Measurements from ENCODE around the gene PLEKHA7.

PLEKHA7 gene

GRCh38 chr11:16841481-16841880 lies 172.7 kb downstream of the PLEKHA7 start:
- H3K27ac ChIP-seq (ENCODE audit: low read length), result no peak overlapping the region
- no peak overlapping the region for H3K4me3 ChIP-seq (ENCODE audit: low read length in 2 of 2)
- H3K36me3 ChIP-seq (ENCODE audit: control insufficient read depth in 2 of 2, insufficient read depth in 2 of 2, low read length in 2 of 2), result peaks cover 0 to 5% of the 10 kb centered on the region in 2 donors
- H3K9ac ChIP-seq (ENCODE audit: low read length in 2 of 2), result no peak overlapping the region
- no peaks in the 10 kb centered on the region for H3K27me3 ChIP-seq (ENCODE audit: control insufficient read depth in 1 of 2, insufficient read depth in 2 of 2, low read length in 2 of 2)
- no peaks in the 10 kb centered on the region for H3K9me3 ChIP-seq (ENCODE audit: control insufficient read depth in 2 of 2, low read length in 2 of 2)
- H3K4me1 ChIP-seq (ENCODE audit: control insufficient read depth, insufficient read depth, low read length), result no peaks in the 10 kb centered on the region

GRCh38 chr11:16840951-16841350 lies 173.3 kb downstream of the PLEKHA7 start:
- H3K36me3 ChIP-seq (ENCODE audit: control insufficient read depth in 2 of 2, insufficient read depth in 2 of 2, low read length in 2 of 2), result peaks cover 0 to 5% of the 10 kb centered on the region in 2 donors
- H3K9me3 ChIP-seq (ENCODE audit: control insufficient read depth in 2 of 2, low read length in 2 of 2), result no peaks in the 10 kb centered on the region
- no peak overlapping the region for H3K9ac ChIP-seq (ENCODE audit: low read length in 2 of 2)
- no peak overlapping the region for H3K4me3 ChIP-seq (ENCODE audit: low read length in 2 of 2)
- no peaks in the 10 kb centered on the region for H3K4me1 ChIP-seq (ENCODE audit: control insufficient read depth, insufficient read depth, low read length)
- H3K27ac ChIP-seq (ENCODE audit: low read length), result no peak overlapping the region
- no peaks in the 10 kb centered on the region for H3K27me3 ChIP-seq (ENCODE audit: control insufficient read depth in 1 of 2, insufficient read depth in 2 of 2, low read length in 2 of 2)

DNA sequence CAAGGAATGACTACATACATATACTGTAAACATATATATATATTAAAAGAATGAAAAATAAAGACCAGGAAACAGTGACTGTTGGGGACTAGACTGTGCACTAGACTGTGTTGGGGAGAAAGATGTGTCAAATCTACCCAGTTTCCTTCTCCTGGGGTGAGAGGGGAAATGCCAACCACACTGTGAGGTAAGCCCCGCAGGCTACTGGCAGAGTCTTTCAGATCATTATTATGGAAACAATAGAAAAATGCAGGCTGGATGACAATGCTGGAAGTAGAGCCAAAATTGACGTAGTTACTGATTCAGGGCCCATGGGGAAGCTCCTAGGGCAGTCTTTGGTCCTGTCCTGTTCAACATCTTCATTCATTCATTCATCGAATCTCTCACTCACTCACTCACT lies 174.4 kb downstream of the PLEKHA7 start:
- H3K27me3 ChIP-seq (ENCODE audit: control insufficient read depth in 1 of 2, insufficient read depth in 2 of 2, low read length in 2 of 2), result no peaks in the 10 kb centered on the region
- peaks cover 2 to 4% of the 10 kb centered on the region in 2 donors for H3K36me3 ChIP-seq (ENCODE audit: control insufficient read depth in 2 of 2, insufficient read depth in 2 of 2, low read length in 2 of 2)
- no peak overlapping the region for H3K4me3 ChIP-seq (ENCODE audit: low read length in 2 of 2)
- no peaks in the 10 kb centered on the region for H3K9me3 ChIP-seq (ENCODE audit: control insufficient read depth in 2 of 2, low read length in 2 of 2)
- no peak overlapping the region for H3K9ac ChIP-seq (ENCODE audit: low read length in 2 of 2)
- H3K27ac ChIP-seq (ENCODE audit: low read length), result no peak overlapping the region
- no peaks in the 10 kb centered on the region for H3K4me1 ChIP-seq (ENCODE audit: control insufficient read depth, insufficient read depth, low read length)

- Histone ChIP-seq H3K4me3 (ENCODE audit: low read length in 2 of 2) (no peak overlapping the region), H3K27me3 (ENCODE audit: control insufficient read depth in 1 of 2, insufficient read depth in 2 of 2, low read length in 2 of 2) (no peaks in the 10 kb centered on the region), H3K9me3 (ENCODE audit: control insufficient read depth in 2 of 2, low read length in 2 of 2) (no peaks in the 10 kb centered on the region), H3K36me3 (ENCODE audit: control insufficient read depth in 2 of 2, insufficient read depth in 2 of 2, low read length in 2 of 2) (peaks cover 0 to 2% of the 10 kb centered on the region in 2 donors), H3K4me1 (ENCODE audit: control insufficient read depth, insufficient read depth, low read length) (no peaks in the 10 kb centered on the region), H3K27ac (ENCODE audit: low read length) (no peak overlapping the region), H3K9ac (ENCODE audit: low read length in 2 of 2) (no peak overlapping the region)
Measured at GRCh38 chr11:16834384-16834783, 179.8 kb downstream of the PLEKHA7 start.

- H3K27ac ChIP-seq (ENCODE audit: low read length), result no peak overlapping the region
- no peaks in the 10 kb centered on the region for H3K4me1 ChIP-seq (ENCODE audit: control insufficient read depth, insufficient read depth, low read length)
- peaks cover 0 to 2% of the 10 kb centered on the region in 2 donors for H3K36me3 ChIP-seq (ENCODE audit: control insufficient read depth in 2 of 2, insufficient read depth in 2 of 2, low read length in 2 of 2)
- H3K27me3 ChIP-seq (ENCODE audit: control insufficient read depth in 1 of 2, insufficient read depth in 2 of 2, low read length in 2 of 2), result no peaks in the 10 kb centered on the region
- no peak overlapping the region for H3K4me3 ChIP-seq (ENCODE audit: low read length in 2 of 2)
- no peaks in the 10 kb centered on the region for H3K9me3 ChIP-seq (ENCODE audit: control insufficient read depth in 2 of 2, low read length in 2 of 2)
- H3K9ac ChIP-seq (ENCODE audit: low read length in 2 of 2), result no peak overlapping the region
Measured at GRCh38 chr11:16833026-16833425, 181.2 kb downstream of the PLEKHA7 start.

- no peak overlapping the region for H3K9ac ChIP-seq (ENCODE audit: low read length in 2 of 2)
- H3K4me1 ChIP-seq (ENCODE audit: control insufficient read depth, insufficient read depth, low read length), result no peaks in the 10 kb centered on the region
Measured at GRCh38 chr11:16832193-16832539, 182.0 kb downstream of the PLEKHA7 start.

DNA sequence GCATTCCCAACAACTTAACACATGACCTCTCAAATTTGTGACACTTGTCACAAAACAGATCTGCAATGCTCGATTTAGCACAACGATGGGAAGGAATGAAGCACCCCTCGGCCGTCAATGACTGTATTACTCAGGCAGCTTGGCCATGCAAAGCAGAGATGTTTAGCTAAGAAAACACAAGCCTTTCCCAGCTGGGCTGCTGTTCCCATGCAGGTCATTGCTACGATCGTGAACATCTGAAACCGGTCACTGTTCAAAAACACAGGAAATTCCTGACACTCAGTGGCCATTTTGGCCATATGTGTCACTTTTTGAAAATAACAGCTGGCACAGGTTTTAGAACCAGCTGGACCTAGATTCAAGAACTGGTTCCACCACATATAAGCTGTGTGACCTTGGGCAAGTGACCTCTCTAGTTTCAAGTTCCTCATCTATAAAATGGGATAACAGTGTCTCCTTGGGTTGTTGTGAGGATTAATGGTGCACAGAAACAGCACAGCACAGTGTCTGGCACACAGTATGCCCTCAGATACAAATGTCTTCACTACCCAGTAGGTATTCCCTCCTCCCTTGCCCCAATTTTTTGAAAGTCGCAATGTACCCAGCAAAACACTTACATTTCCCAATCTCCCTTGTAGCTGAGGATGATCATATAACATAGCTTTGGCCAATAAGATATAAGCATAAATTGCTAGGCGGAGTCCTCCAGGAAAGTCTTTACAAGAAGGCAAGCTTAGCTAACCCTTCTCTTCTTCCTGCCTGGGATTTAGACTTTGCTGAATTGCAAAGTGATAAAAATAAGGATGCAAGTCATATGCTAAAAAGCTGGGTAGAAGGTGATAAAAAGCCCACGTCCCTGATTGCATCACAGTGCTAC lies 182.7 kb downstream of the PLEKHA7 start:
- Histone ChIP-seq H3K27ac (ENCODE audit: low read length) (no peak overlapping the region), H3K9ac (ENCODE audit: low read length in 2 of 2) (no peak overlapping the region), H3K27me3 (ENCODE audit: control insufficient read depth in 1 of 2, insufficient read depth in 2 of 2, low read length in 2 of 2) (no peaks in the 10 kb centered on the region), H3K4me3 (ENCODE audit: low read length in 2 of 2) (no peak overlapping the region), H3K4me1 (ENCODE audit: control insufficient read depth, insufficient read depth, low read length) (no peaks in the 10 kb centered on the region), H3K9me3 (ENCODE audit: control insufficient read depth in 2 of 2, low read length in 2 of 2) (no peaks in the 10 kb centered on the region), H3K36me3 (ENCODE audit: control insufficient read depth in 2 of 2, insufficient read depth in 2 of 2, low read length in 2 of 2) (peaks cover 0 to 2% of the 10 kb centered on the region in 2 donors)

More at GRCh38 chr11:16832193-16832539, 182.0 kb downstream of the PLEKHA7 start:
- H3K9me3 ChIP-seq (ENCODE audit: control insufficient read depth in 2 of 2, low read length in 2 of 2), result no peaks in the 10 kb centered on the region
- H3K27ac ChIP-seq (ENCODE audit: low read length), result no peak overlapping the region
- peaks cover 0 to 2% of the 10 kb centered on the region in 2 donors for H3K36me3 ChIP-seq (ENCODE audit: control insufficient read depth in 2 of 2, insufficient read depth in 2 of 2, low read length in 2 of 2)
- no peaks in the 10 kb centered on the region for H3K27me3 ChIP-seq (ENCODE audit: control insufficient read depth in 1 of 2, insufficient read depth in 2 of 2, low read length in 2 of 2)
- H3K4me3 ChIP-seq (ENCODE audit: low read length in 2 of 2), result no peak overlapping the region

DNA sequence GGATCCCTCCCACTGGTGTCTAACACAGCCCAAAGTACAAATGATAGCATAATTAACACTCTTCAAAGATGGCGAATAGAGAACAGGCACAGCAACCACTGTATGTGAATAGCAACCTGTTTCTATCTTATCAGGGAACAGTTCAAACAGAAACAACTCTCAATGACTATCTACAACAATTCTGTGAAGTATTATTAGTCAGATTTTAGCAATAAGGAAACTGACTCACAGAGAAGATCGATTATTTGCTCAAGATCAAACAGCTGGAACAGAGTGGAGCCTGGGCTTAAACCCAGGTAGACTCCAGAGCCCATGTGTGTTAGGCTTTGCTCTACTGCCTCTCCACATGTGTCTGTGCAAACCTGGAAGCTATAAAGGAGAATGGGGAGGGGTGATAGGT lies 187.1 kb downstream of the PLEKHA7 start:
- Histone ChIP-seq H3K9me3 (ENCODE audit: control insufficient read depth in 2 of 2, low read length in 2 of 2) (no peaks in the 10 kb centered on the region), H3K27ac (ENCODE audit: low read length) (no peak overlapping the region), H3K36me3 (ENCODE audit: control insufficient read depth in 2 of 2, insufficient read depth in 2 of 2, low read length in 2 of 2) (peaks cover 0 to 3% of the 10 kb centered on the region in 2 donors), H3K27me3 (ENCODE audit: control insufficient read depth in 1 of 2, insufficient read depth in 2 of 2, low read length in 2 of 2) (no peaks in the 10 kb centered on the region), H3K4me3 (ENCODE audit: low read length in 2 of 2) (no peak overlapping the region), H3K9ac (ENCODE audit: low read length in 2 of 2) (no peak overlapping the region), H3K4me1 (ENCODE audit: control insufficient read depth, insufficient read depth, low read length) (no peaks in the 10 kb centered on the region)

- Histone ChIP-seq H3K36me3 (ENCODE audit: control insufficient read depth in 2 of 2, insufficient read depth in 2 of 2, low read length in 2 of 2) (peaks cover 0 to 3% of the 10 kb centered on the region in 2 donors), H3K4me3 (ENCODE audit: low read length in 2 of 2) (no peak overlapping the region), H3K27ac (ENCODE audit: low read length) (no peak overlapping the region), H3K4me1 (ENCODE audit: control insufficient read depth, insufficient read depth, low read length) (no peaks in the 10 kb centered on the region), H3K9ac (ENCODE audit: low read length in 2 of 2) (no peak overlapping the region), H3K27me3 (ENCODE audit: control insufficient read depth in 1 of 2, insufficient read depth in 2 of 2, low read length in 2 of 2) (no peaks in the 10 kb centered on the region), H3K9me3 (ENCODE audit: control insufficient read depth in 2 of 2, low read length in 2 of 2) (no peaks in the 10 kb centered on the region)
Measured at GRCh38 chr11:16825968-16826367, 188.2 kb downstream of the PLEKHA7 start.

GRCh38 chr11:16825101-16825500 lies 189.1 kb downstream of the PLEKHA7 start:
- Histone ChIP-seq H3K36me3 (ENCODE audit: control insufficient read depth in 2 of 2, insufficient read depth in 2 of 2, low read length in 2 of 2) (peaks cover 0 to 3% of the 10 kb centered on the region in 2 donors), H3K9me3 (ENCODE audit: control insufficient read depth in 2 of 2, low read length in 2 of 2) (no peaks in the 10 kb centered on the region), H3K9ac (ENCODE audit: low read length in 2 of 2) (no peak overlapping the region), H3K4me3 (ENCODE audit: low read length in 2 of 2) (no peak overlapping the region), H3K27me3 (ENCODE audit: control insufficient read depth in 1 of 2, insufficient read depth in 2 of 2, low read length in 2 of 2) (no peaks in the 10 kb centered on the region), H3K4me1 (ENCODE audit: control insufficient read depth, insufficient read depth, low read length) (peaks cover 3% of the 10 kb centered on the region), H3K27ac (ENCODE audit: low read length) (no peak overlapping the region)

All from stomach smooth muscle (tissue), 2 donors.